CD14-positive monocyte (primary cell): ENCODE data around the gene MTFP1. TPM values are rescaled to one million over a fixed set of nuclear protein-coding genes. Genes with fewer than 3 reads are reported as not detected.

Experiments
- DNase-seq, 3 donors: peaks; one replicate each; pipeline ENCODE4 v3.0.0-alpha.2; 2011 to 2022
- H2AFZ ChIP-seq: 2 replicates; pipeline ENCODE4 v1.6.0; 2012; ENCODE audit warnings: mild to moderate bottlenecking, low read depth, low read length, inconsistent platforms; ENCODE audit not compliant: insufficient read depth, poor library complexity, severe bottlenecking
- H3K27ac ChIP-seq, 2 donors: 1 replicate in 1 of 2; 2 replicates in 1 of 2; pipeline ENCODE4 v1.5.1; 2012 to 2013; ENCODE audit warnings: low read length in 2 of 2, control low read depth in 1 of 2, inconsistent platforms in 1 of 2, low read depth in 1 of 2, mild to moderate bottlenecking in 1 of 2
- H3K27me3 ChIP-seq, 2 donors: one replicate each; pipeline versions ENCODE4 v1.6.0 to v1.6.1; 2011 to 2013; ENCODE audit warnings: low read length in 2 of 2; ENCODE audit not compliant: control insufficient read depth in 2 of 2, insufficient read depth in 2 of 2
- H3K36me3 ChIP-seq, 2 donors: replicated peaks in 1 of 2; 1 replicate in 1 of 2; 2 replicates in 1 of 2; pipeline versions ENCODE4 v1.5.1 to v1.6.1; 2012 to 2013; ENCODE audit warnings: low read length in 2 of 2, control low read depth in 1 of 2, inconsistent platforms in 1 of 2, mild to moderate bottlenecking in 1 of 2; ENCODE audit not compliant: insufficient read depth in 2 of 2, control insufficient read depth in 1 of 2
- H3K4me1 ChIP-seq, 2 donors: 1 replicate in 1 of 2; 2 replicates in 1 of 2; pipeline versions ENCODE4 v1.5.1 to v1.6.1; 2012 to 2013; ENCODE audit warnings: low read length in 2 of 2, control low read depth in 1 of 2, inconsistent platforms in 1 of 2, mild to moderate bottlenecking in 1 of 2, moderate library complexity in 1 of 2; ENCODE audit not compliant: insufficient read depth in 2 of 2, control insufficient read depth in 1 of 2
- H3K4me2 ChIP-seq: replicated peaks from 2 replicates; pipeline ENCODE3; 2012; ENCODE audit warnings: low read length, moderate library complexity, mild to moderate bottlenecking; ENCODE audit not compliant: poor library complexity, severe bottlenecking; ENCODE audit errors: extremely low read depth
- H3K4me3 ChIP-seq, 3 experiments: fragments of 200-600 bp in 1 of 3; sonication (generic) in 1 of 3; replicated peaks in 1 of 3; 1 replicate in 2 of 3; 2 replicates in 1 of 3; pipeline ENCODE4 v1.5.1; 2011 to 2013; ENCODE audit warnings: low read length in 3 of 3, mild to moderate bottlenecking in 3 of 3, control low read depth in 2 of 3, low read depth in 2 of 3, inconsistent platforms in 1 of 3, moderate library complexity in 1 of 3
- H3K79me2 ChIP-seq: 2 replicates; pipeline ENCODE4 v1.6.0; 2012; ENCODE audit warnings: mild to moderate bottlenecking, control low read depth, inconsistent platforms, low read length, moderate library complexity; ENCODE audit not compliant: insufficient read depth
- H3K9ac ChIP-seq: 2 replicates; pipeline ENCODE4 v1.6.0; 2017; ENCODE audit warnings: low read length, mild to moderate bottlenecking; ENCODE audit not compliant: insufficient read depth, poor library complexity, severe bottlenecking
- H3K9me3 ChIP-seq, 2 donors: replicated peaks in 1 of 2; 1 replicate in 1 of 2; 2 replicates in 1 of 2; pipeline versions ENCODE4 v1.5.1 to v1.6.1; 2012 to 2013; ENCODE audit warnings: low read length in 2 of 2, control low read depth in 1 of 2; ENCODE audit not compliant: control insufficient read depth in 1 of 2, insufficient read depth in 1 of 2
- H4K20me1 ChIP-seq: 2 replicates; pipeline ENCODE4 v1.6.0; 2012; ENCODE audit warnings: mild to moderate bottlenecking, low read length, control low read depth, moderate library complexity; ENCODE audit not compliant: insufficient read depth
- H3K27ac Mint-ChIP-seq, 7 donors: one replicate each; pipeline ENCODE4 v1.8.0; 2020; ENCODE audit warnings: mild to moderate bottlenecking in 7 of 7, mixed read lengths in 7 of 7, moderate library complexity in 6 of 7, inconsistent platforms in 2 of 7
- H3K27me3 Mint-ChIP-seq, 3 donors: one replicate each; pipeline ENCODE4 v1.8.0; 2021 to 2022; ENCODE audit warnings: low read depth in 3 of 3, mild to moderate bottlenecking in 3 of 3, mixed read lengths in 3 of 3, moderate library complexity in 3 of 3, inconsistent platforms in 1 of 3
- H3K36me3 Mint-ChIP-seq, 2 donors: one replicate each; pipeline ENCODE4 v1.8.0; 2020; ENCODE audit warnings: mixed read lengths in 2 of 2, inconsistent platforms in 1 of 2, mild to moderate bottlenecking in 1 of 2
- H3K4me1 Mint-ChIP-seq: one replicate; pipeline ENCODE4 v1.8.0; 2020; ENCODE audit warnings: mild to moderate bottlenecking, mixed read lengths
- H3K4me3 Mint-ChIP-seq, 2 donors: one replicate each; pipeline ENCODE4 v1.8.0; 2020; ENCODE audit warnings: mild to moderate bottlenecking in 2 of 2, mixed read lengths in 2 of 2, moderate library complexity in 1 of 2
- H3K9me3 Mint-ChIP-seq, 7 donors: one replicate each; pipeline ENCODE4 v1.8.0; 2020 to 2022; ENCODE audit warnings: mixed read lengths in 7 of 7, mild to moderate bottlenecking in 6 of 7, moderate library complexity in 6 of 7, inconsistent platforms in 2 of 7
- CTCF ChIP-seq: fragments of 200-600 bp; IDR thresholded peaks from one replicate; pipeline ENCODE4 v1.8.0; 2022; ENCODE audit warnings: antibody characterized with exemption, mild to moderate bottlenecking
- WGBS: methylation state at CpG from one replicate; pipeline ENCODE4 v1.1.5; 2013; ENCODE audit warnings: missing lambda C conversion rate; ENCODE audit not compliant: insufficient coverage; 5-methylcytosine and 5-hydroxymethylcytosine counted together
- intact Hi-C, 2 donors: fragments of 100-400 bp; cut with micrococcal nuclease; formaldehyde crosslinking; loops; one replicate each; pipeline versions ENCODE4 v1.15.0 to v1.15.1; 2023
- polyA plus RNA-seq, 3 donors: library from polyadenylated mRNA; depleted of rRNA in 1 of 3; unstranded in 2 of 3; stranded (reverse) in 1 of 3; fragments of 300-500 nt in 2 of 3; fragments of >200 nt in 1 of 3; fragmentation: Illumina TruSeq in 2 of 3; gene quantifications; 1 replicate in 2 of 3; 2 replicates in 1 of 3; pipeline ENCODE4 v1.2.3, GENCODE V29; 2012 to 2021

The MTFP1 gene
- polyA plus RNA-seq, 3 donors = 6.2 to 14.2 (median 7.5) TPM

GRCh38 chr22:30422481-30423300 lies 2.9 kb upstream of the MTFP1 start:
- peak overlapping the region; percentile 85 for H3K4me2 ChIP-seq
- H2AFZ ChIP-seq = peak overlapping the region; percentile 95
- H3K27ac ChIP-seq = peak overlapping the region; percentile 81 to 97
- peak overlapping the region; percentile 88 to 98 (median 97) for H3K27ac Mint-ChIP-seq
- H3K36me3 ChIP-seq = peaks cover 4 to 7% of the 10 kb centered on the region in 2 donors
- H3K79me2 ChIP-seq = peaks cover 6% of the 10 kb centered on the region
- H3K4me3 ChIP-seq = peak overlapping the region; percentile 54 to 88 (median 78)
- no peaks in the 10 kb centered on the region for H3K9me3 ChIP-seq
- DNase-seq = peak; percentile 57 to 89 (median 78)
- WGBS = 37% methylated on average over 14 of the region's 18 CpGs
- peaks cover 40 to 46% of the 10 kb centered on the region in 2 donors for H3K4me1 ChIP-seq
- no peaks in the 10 kb centered on the region for H4K20me1 ChIP-seq
- H3K36me3 Mint-ChIP-seq = peaks cover 10 to 27% of the 10 kb centered on the region in 2 donors
- peaks cover 40% of the 10 kb centered on the region for H3K4me1 Mint-ChIP-seq
- TF ChIP-seq CTCF = no peak
- peak overlapping the region; percentile 96 for H3K9ac ChIP-seq
- peaks cover 0 to 2% (median 0%) of the 10 kb centered on the region in 7 donors for H3K9me3 Mint-ChIP-seq
- intact Hi-C loops = loop anchor here in 1 of 2 donors (5.0 to 10.0 kb wide), 2 partner anchors 135 to 538 kb away; partner anchors contain the start of genes CASTOR1 and MTMR3
- H3K27me3 Mint-ChIP-seq = peaks cover 0 to 2% (median 0%) of the 10 kb centered on the region in 3 donors
- no peaks in the 10 kb centered on the region for H3K27me3 ChIP-seq
- peak overlapping the region; percentile 92 to 96 for H3K4me3 Mint-ChIP-seq

GRCh38 chr22:30423301-30423958 lies 2.1 kb upstream of the MTFP1 start:
- no peaks in the 10 kb centered on the region for H4K20me1 ChIP-seq
- H3K79me2 ChIP-seq = peaks cover 6% of the 10 kb centered on the region
- no peaks in the 10 kb centered on the region for H3K9me3 ChIP-seq
- H3K4me2 ChIP-seq = peak overlapping the region; percentile 85
- H3K27ac ChIP-seq = peak overlapping the region; percentile 81 to 97
- under 1% methylated on average over 45 of the region's 45 CpGs for WGBS
- intact Hi-C loops = loop anchor here in 1 of 2 donors (5.0 to 10.0 kb wide), 2 partner anchors 136 to 539 kb away; partner anchors contain the start of genes CASTOR1 and MTMR3
- Mint-ChIP-seq H3K4me1 (peaks cover 40% of the 10 kb centered on the region), H3K27me3 (peaks cover 0 to 2% (median 0%) of the 10 kb centered on the region in 3 donors), H3K27ac (peak overlapping the region; percentile 93 to 98 (median 97)), H3K9me3 (peaks cover 0 to 3% (median 0%) of the 10 kb centered on the region in 7 donors), H3K36me3 (peaks cover 5 to 29% of the 10 kb centered on the region in 2 donors), H3K4me3 (peak overlapping the region; percentile 92 to 96)
- peaks cover 40 to 46% of the 10 kb centered on the region in 2 donors for H3K4me1 ChIP-seq
- TF ChIP-seq CTCF = no peak
- H3K9ac ChIP-seq = peak overlapping the region; percentile 96
- no peaks in the 10 kb centered on the region for H3K27me3 ChIP-seq
- peaks cover 0 to 4% of the 10 kb centered on the region in 2 donors for H3K36me3 ChIP-seq
- DNase-seq = peak in 1 of 3 donors; percentile 62
- H3K4me3 ChIP-seq = peak overlapping the region; percentile 54 to 88 (median 78)
- peak overlapping the region; percentile 95 for H2AFZ ChIP-seq
